Rectal smooth muscle tissue (tissue), 1 donor: Measurements from ENCODE around the gene CLEC16A.

ENCODE experiments used
- H3K27ac ChIP-seq: one replicate; pipeline ENCODE4 v1.7.0; 2013; ENCODE audit warnings: low read depth, low read length, inconsistent platforms
- H3K27me3 ChIP-seq: one replicate; pipeline ENCODE4 v1.7.0; 2013; ENCODE audit warnings: low read length; ENCODE audit not compliant: control insufficient read depth, insufficient read depth
- H3K36me3 ChIP-seq: one replicate; pipeline ENCODE4 v1.7.0; 2013; ENCODE audit warnings: low read length; ENCODE audit not compliant: control insufficient read depth, insufficient read depth
- H3K4me1 ChIP-seq: one replicate; pipeline ENCODE4 v1.7.0; 2013; ENCODE audit warnings: low read length; ENCODE audit not compliant: control insufficient read depth, insufficient read depth
- H3K4me3 ChIP-seq: one replicate; pipeline ENCODE4 v1.7.0; 2013; ENCODE audit warnings: low read length
- H3K9ac ChIP-seq: one replicate; pipeline ENCODE4 v1.7.0; 2013; ENCODE audit warnings: low read length

CLEC16A gene

DNA sequence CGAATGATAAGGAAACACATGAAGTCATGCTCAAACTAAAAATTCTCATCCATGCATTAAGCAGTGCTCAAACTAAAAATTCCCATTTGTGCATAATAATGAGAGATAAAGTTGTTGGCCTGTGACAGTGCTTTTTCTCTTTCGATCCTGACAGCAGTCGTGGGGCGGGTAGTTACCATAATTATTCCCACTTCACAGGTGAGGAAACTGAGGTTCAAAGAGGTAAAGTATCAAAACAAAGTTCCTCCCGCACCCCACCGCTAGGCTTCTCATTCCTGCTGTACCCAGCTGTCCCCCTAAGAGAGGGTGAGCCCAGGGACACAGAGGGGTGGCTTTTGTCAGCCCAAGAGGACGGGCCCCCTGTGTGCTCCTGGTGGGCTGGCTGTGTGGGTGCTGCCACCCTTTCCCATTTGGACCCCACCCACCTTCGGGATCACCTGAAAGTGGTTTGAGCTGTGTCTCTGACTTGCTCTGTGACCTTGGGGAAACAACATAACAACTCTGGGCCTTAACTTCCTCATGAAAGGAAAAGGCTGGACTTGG lies 92.6 kb downstream of the CLEC16A start:
- Histone ChIP-seq H3K36me3 (peaks cover 12% of the 10 kb centered on the region), H3K27me3 (no peaks in the 10 kb centered on the region), H3K9ac (no peak overlapping the region), H3K27ac (no peak overlapping the region), H3K4me3 (no peak overlapping the region), H3K4me1 (peaks cover 4% of the 10 kb centered on the region)

DNA sequence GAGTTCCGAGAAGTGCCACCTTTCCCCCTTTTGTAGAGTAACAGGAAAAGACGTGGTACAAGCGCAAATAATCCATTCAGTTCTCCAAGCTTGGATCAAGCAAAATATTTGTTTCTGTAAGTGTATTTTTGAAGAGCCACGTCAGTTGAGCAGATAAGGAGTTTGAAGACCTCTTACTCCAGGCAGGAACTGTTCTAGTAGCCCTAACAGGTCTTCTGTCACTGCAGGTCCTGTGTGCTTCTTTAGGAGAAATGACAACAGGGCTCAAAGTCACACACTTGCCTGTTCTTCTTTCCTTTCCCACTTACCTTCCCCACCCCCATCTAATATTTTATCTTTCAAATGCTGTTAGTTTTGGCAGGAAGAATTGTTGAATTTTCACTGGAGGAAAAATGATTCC lies 93.9 kb downstream of the CLEC16A start:
- H3K36me3 ChIP-seq = peaks cover 11% of the 10 kb centered on the region
- no peaks in the 10 kb centered on the region for H3K27me3 ChIP-seq
- H3K9ac ChIP-seq = no peak overlapping the region
- H3K4me3 ChIP-seq = no peak overlapping the region
- H3K27ac ChIP-seq = no peak overlapping the region
- H3K4me1 ChIP-seq = peaks cover 4% of the 10 kb centered on the region

DNA sequence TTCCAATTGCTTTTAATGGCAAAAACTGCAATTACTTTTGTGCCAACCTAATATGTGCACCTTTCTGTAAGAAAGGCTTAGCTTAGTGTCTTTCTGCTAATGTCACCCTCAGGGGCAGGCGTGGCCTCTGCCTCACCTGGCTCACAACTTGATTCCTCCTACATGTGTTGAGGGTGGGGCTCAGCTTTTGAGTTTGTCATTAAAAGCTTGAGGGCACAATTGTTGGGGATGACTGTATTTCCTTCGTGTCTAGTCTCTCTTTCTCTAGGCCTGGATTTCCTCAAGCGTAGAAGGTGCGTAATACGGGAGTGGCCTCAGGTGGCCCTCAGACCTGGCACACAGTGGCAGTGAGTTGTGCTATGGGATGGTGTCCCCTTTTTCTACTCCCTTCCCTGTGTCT lies 94.4 kb downstream of the CLEC16A start:
- Histone ChIP-seq H3K4me1 (peaks cover 3% of the 10 kb centered on the region), H3K27ac (no peak overlapping the region), H3K36me3 (peaks cover 10% of the 10 kb centered on the region), H3K4me3 (no peak overlapping the region), H3K27me3 (no peaks in the 10 kb centered on the region), H3K9ac (no peak overlapping the region)

DNA sequence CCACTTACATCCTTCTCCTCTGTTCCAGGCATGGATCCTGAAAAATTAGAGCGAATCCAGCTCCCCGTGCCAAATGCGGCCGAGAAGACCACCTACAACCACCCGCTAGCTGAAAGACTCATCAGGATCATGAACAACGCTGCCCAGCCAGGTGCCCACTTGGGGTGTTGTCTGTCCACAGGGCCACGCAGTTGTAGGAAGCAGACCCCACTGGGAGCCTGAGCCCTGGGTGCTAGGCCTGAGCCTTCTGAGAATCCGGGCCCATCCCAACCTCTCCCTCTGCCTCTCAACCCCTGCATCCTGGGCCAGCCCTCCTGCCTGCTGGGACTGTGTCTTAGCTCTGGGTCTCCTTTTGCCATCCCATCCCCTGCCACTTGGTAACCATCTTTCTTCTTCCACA lies 95.4 kb downstream of the CLEC16A start:
- Histone ChIP-seq H3K36me3 (peaks cover 9% of the 10 kb centered on the region), H3K27ac (no peak overlapping the region), H3K27me3 (no peaks in the 10 kb centered on the region), H3K4me1 (no peaks in the 10 kb centered on the region), H3K9ac (no peak overlapping the region), H3K4me3 (no peak overlapping the region)

DNA sequence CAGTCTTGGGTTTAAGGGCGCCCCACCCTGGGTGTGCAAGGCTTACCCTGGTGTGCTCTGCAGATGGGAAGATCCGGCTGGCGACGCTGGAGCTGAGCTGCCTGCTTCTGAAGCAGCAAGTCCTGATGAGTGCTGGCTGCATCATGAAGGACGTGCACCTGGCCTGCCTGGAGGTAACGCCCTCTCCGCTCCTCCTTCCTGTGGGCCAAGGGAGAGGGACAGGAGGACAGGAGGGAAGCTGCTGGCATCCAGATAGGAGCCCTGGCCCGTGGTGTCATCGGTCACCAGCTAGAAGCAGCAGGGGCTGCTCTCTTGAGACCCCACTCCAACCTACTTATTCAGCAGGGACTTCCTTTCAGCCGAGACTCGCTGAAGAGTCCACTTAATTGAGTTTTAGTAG lies 97.8 kb downstream of the CLEC16A start:
- Histone ChIP-seq H3K9ac (no peak overlapping the region), H3K4me1 (peaks cover 4% of the 10 kb centered on the region), H3K36me3 (peaks cover 9% of the 10 kb centered on the region), H3K27ac (no peak overlapping the region), H3K27me3 (no peaks in the 10 kb centered on the region), H3K4me3 (no peak overlapping the region)

DNA sequence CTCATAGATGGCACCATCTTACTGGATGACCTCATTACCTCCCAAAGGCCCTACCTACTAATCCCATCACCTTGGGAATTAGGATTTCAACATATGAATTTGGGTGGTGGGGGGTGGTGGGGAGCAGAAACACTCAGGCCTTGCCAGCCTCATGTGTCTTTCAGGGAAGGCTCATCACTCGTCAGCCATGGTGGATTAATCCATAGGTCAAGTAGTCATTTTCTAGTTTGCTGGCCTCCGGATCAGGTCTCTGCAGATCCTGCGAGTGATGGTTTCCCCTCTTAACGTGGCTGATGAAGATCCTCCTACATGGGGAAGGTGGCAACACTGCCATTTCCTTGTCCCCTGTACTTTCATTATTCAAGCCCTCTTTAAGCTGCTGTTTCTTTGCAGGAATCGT lies 101.1 kb downstream of the CLEC16A start:
- Histone ChIP-seq H3K4me3 (no peak overlapping the region), H3K4me1 (peaks cover 4% of the 10 kb centered on the region), H3K27me3 (no peaks in the 10 kb centered on the region), H3K9ac (no peak overlapping the region), H3K36me3 (peaks cover 2% of the 10 kb centered on the region), H3K27ac (no peak overlapping the region)

DNA sequence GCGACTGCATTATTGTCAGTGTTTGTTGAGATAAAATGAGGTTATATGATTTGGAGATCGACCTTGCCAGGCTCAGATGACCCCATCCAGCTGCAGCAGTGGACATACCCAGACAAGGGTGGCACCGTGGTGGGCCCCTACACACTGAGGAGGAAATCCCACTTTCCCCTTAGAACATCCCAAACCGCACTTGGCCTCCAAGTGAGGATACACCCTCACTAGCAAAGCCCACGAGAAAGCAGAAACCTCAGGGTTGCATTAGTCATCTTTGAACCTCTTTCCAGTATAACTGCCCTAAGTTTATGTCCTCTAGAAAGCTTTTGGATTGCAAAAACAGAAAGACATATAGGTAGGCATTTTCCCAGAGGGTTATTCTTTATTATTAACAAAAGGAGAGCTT lies 101.5 kb downstream of the CLEC16A start:
- no peak overlapping the region for H3K9ac ChIP-seq
- peaks cover 2% of the 10 kb centered on the region for H3K36me3 ChIP-seq
- no peaks in the 10 kb centered on the region for H3K27me3 ChIP-seq
- no peak overlapping the region for H3K4me3 ChIP-seq
- H3K4me1 ChIP-seq = peaks cover 4% of the 10 kb centered on the region
- H3K27ac ChIP-seq = no peak overlapping the region

DNA sequence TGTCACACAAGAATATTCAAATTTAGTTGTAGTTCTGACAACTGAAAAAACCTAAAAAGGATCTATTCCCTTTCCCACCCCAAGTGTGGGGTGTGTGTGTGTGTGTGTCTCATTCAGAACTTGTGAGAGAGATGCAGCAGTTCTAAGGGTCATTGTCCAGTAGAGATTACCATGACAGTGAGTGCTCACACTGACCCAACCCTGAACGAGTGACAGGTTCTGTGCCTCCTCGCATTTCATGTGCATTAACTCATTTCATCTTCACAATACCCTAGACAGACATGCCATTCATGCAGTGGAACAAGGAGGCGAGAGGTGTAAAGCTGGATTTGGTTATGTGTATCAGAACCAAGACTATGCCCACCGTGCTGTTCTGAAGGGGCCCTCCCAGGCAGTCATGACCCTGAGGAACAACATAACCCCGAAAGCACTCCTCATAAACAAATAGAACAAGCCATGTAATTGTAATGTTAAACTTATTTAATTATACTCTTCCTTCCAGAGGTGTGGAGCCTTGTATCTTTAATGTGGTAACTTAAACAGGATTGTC lies 102.1 kb downstream of the CLEC16A start:
- Histone ChIP-seq H3K36me3 (peaks cover 2% of the 10 kb centered on the region), H3K27ac (no peak overlapping the region), H3K4me1 (peaks cover 4% of the 10 kb centered on the region), H3K4me3 (no peak overlapping the region), H3K27me3 (no peaks in the 10 kb centered on the region), H3K9ac (no peak overlapping the region)

DNA sequence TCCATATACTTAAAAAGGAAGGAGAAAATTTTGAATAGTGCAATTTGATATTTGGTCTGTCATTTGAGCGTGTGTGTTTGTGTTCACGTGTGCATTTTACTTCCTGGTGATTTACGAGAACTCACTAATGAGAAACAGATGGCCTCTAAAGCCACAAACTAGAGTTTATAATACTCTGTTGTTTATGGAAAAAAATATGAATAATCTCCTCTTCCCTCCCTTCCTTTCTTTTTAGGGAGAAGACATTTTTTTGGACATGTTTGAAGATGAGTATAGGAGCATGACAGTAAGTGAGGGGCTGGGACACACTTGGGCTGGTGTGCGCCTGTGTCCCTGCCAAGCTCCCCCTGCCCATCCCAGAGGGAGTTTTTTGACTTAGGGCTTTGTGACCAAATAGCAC lies 102.7 kb downstream of the CLEC16A start:
- H3K27me3 ChIP-seq = no peaks in the 10 kb centered on the region
- H3K4me3 ChIP-seq = no peak overlapping the region
- peaks cover 2% of the 10 kb centered on the region for H3K36me3 ChIP-seq
- no peak overlapping the region for H3K27ac ChIP-seq
- no peak overlapping the region for H3K9ac ChIP-seq
- peaks cover 4% of the 10 kb centered on the region for H3K4me1 ChIP-seq

DNA sequence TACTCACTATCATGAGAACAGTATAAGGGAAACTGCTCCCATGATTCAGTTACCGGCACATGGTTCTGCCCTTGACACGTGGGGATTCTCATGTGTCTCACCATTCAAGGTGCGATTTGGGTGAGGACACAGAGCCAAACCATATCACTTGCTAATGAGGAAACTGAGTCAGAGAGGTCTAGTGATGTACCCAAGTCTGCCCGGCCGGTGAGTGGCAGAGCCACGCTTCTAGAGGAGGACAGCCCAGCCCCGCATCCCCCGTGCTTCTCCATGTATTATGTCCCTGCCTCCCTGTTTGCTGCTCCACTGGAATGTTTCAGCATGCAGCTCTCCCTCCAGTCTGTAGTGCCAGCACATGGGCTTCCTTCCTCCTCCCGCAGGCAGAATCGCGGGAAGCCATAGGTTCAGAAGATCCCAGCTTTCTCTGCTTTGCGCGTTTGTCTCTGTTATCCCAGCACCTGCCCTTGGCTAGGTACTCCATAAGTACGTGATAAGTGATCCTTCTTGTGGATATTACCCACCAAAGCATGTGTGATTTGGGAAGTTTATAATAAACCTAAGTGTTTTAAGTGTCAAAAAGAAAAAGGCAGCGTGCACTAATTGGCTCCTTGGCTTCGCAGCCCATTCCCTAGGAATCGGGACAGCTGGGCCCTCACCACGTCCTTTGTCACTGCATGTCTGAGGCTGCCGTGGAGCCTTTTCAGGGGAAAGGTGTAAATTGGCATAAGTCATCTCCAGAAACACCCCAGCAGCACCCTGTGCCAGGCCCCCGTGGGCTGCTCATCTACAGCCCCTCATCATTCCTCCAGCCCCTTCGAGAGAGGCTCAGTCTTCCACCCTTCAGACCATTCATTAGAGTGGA lies 103.8 kb downstream of the CLEC16A start:
- peaks cover 2% of the 10 kb centered on the region for H3K36me3 ChIP-seq
- no peak overlapping the region for H3K4me3 ChIP-seq
- H3K27ac ChIP-seq = no peak overlapping the region
- H3K4me1 ChIP-seq = peaks cover 4% of the 10 kb centered on the region
- H3K9ac ChIP-seq = no peak overlapping the region
- no peaks in the 10 kb centered on the region for H3K27me3 ChIP-seq

DNA sequence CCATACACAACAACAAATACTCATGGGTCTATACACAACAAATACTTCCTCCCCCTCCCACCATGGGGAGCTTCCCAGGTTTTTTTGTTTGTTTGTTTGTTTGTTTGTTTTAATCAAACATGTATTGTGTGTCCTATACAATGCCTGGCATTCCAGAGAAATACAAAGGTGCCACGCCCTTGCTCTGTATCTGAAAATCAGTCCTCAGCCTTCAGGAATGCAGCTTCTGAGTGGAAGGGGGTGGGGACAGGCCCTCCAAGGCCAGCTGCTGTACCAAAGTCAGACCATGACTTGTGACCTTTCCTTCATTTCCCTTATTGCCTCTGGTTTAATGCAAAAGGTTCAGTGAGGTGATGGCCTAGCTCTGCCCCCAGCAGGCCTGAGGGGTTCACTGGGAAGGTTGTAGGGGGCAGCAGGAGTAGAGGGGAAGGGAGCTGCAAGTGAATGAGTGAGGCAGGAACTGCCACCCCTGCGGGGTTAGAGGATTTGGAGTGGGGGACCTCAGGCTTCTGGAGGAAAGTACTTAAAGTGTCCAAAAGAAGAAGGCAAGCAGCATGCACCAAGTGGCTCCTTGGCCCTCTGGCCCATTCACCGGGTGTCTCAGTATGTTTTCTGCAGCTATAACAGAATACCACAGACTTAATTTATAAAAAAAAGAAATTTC lies 105.2 kb downstream of the CLEC16A start:
- Histone ChIP-seq H3K27me3 (no peaks in the 10 kb centered on the region), H3K4me1 (peaks cover 4% of the 10 kb centered on the region), H3K4me3 (no peak overlapping the region), H3K27ac (no peak overlapping the region), H3K36me3 (peaks cover 2% of the 10 kb centered on the region), H3K9ac (no peak overlapping the region)

DNA sequence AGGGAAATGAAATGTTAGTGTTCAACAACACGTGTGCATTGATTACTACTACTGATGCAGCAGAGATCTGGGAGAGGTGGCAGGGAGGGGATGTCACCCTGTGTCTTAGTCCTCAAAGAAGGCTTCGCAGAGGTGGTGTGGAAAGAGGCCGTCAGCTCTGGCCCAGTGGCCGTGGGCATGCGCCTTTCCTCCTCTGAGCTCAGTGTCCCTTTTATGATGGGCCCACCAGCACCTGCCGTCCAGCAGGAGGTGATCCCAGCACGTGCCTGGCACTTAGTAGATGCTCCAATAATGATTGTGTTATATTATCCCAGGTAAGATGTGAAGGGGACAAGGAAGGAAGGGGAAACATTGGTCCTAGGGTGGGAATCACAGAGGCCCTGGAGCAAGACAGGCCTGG lies 106.2 kb downstream of the CLEC16A start:
- Histone ChIP-seq H3K27ac (no peak overlapping the region), H3K27me3 (no peaks in the 10 kb centered on the region), H3K4me3 (no peak overlapping the region), H3K36me3 (peaks cover 2% of the 10 kb centered on the region), H3K9ac (no peak overlapping the region), H3K4me1 (peaks cover 4% of the 10 kb centered on the region)
